ENCODE measurements around the gene UROD.

DNA sequence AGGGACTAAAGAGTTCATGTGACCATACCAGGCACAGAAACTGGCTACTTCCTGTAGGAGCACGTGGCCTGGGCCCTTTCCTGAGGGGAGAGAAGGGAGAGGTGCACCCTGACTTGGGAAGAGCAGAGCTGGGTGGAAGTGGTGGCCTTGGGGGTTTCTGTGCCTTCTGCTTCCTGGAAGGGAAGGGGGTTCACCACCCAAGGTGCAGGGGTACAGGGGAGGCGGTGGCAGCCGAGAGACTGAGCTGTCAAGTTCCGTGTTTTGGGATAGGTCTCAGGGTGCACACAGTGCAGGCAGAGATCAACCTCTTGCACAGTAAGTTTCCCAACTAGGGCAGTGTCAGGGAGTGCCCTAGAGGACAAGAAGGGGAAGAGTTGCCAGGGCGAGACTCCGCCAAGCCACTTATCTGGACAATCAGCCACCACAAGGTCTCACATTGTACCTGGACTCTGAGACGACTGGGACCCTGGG is 11.0 kb upstream of the UROD start:
- TF ChIP-seq, protein P1, sequence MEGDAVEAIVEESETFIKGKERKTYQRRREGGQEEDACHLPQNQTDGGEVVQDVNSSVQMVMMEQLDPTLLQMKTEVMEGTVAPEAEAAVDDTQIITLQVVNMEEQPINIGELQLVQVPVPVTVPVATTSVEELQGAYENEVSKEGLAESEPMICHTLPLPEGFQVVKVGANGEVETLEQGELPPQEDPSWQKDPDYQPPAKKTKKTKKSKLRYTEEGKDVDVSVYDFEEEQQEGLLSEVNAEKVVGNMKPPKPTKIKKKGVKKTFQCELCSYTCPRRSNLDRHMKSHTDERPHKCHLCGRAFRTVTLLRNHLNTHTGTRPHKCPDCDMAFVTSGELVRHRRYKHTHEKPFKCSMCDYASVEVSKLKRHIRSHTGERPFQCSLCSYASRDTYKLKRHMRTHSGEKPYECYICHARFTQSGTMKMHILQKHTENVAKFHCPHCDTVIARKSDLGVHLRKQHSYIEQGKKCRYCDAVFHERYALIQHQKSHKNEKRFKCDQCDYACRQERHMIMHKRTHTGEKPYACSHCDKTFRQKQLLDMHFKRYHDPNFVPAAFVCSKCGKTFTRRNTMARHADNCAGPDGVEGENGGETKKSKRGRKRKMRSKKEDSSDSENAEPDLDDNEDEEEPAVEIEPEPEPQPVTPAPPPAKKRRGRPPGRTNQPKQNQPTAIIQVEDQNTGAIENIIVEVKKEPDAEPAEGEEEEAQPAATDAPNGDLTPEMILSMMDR (IDR thresholded peaks at IDR 0.05) = no peak
- TF ChIP-seq EZH2 (IDR thresholded peaks at IDR 0.05; ENCODE audit: borderline replicate concordance, insufficient read depth, low read depth, low read length, poor library complexity, severe bottlenecking) = no peak

All from B cell (primary cell).